PC-9 (cell line): Measurements from ENCODE around the gene UBR4.

ENCODE experiments used
- EZH2 ChIP-seq: fragments of 200-600 bp; sonication (generic); IDR thresholded peaks from 2 replicates; pipeline ENCODE4 v1.8.0; 2017; ENCODE audit warnings: antibody characterized with exemption, low read depth
- TF ChIP-seq, protein P1 (sequence below): fragments of 200-600 bp; sonication (generic); conservative IDR thresholded peaks from 2 replicates; pipeline ENCODE4 v1.6.1; 2017; ENCODE audit warnings: mixed run types, antibody characterized with exemption, mild to moderate bottlenecking, moderate library complexity

DNA sequence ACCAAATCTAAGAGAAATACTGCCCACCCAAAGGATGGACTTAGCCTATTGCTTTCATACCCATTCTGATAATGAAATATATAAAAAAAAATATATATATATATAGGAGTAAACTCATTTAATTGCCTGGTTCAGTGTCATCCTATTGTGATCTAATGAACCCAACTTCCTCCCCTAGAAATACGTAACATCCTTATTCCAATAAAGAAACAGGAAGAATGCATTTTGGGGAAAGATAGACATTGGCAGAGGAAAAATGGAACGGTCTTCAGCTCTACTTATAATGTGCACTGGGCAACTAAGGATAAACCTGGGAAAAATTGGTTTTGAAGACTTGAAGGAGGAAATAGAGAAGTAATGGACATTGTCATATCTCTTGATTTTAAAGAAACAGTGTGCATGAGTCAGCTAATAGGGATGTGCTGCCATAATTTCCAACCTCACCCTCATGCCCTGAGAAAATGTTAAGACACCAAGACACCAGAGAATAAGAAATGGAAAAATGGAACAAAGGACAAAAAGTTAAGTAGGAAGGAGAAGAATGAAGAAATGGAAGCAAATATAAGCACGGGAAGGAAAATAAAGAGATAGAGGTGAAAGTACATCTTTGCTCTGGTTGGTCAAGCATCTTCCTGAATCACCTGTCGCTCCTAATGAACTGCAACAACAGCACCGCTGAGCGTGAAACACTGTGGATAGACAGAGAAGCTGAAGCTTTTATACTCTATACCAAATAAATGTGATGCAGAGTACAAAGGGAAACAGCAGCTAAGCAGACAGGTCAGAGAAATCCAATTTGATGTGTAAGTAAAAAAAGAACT is 5.4 kb downstream of the UBR4 start:
- TF ChIP-seq, protein P1, sequence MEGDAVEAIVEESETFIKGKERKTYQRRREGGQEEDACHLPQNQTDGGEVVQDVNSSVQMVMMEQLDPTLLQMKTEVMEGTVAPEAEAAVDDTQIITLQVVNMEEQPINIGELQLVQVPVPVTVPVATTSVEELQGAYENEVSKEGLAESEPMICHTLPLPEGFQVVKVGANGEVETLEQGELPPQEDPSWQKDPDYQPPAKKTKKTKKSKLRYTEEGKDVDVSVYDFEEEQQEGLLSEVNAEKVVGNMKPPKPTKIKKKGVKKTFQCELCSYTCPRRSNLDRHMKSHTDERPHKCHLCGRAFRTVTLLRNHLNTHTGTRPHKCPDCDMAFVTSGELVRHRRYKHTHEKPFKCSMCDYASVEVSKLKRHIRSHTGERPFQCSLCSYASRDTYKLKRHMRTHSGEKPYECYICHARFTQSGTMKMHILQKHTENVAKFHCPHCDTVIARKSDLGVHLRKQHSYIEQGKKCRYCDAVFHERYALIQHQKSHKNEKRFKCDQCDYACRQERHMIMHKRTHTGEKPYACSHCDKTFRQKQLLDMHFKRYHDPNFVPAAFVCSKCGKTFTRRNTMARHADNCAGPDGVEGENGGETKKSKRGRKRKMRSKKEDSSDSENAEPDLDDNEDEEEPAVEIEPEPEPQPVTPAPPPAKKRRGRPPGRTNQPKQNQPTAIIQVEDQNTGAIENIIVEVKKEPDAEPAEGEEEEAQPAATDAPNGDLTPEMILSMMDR: no peak
- no peak for TF ChIP-seq EZH2
